Cortex of kidney (tissue), 1 donor: ENCODE data around the gene KLHDC4.
"Not testable (repeated sequence)": the region's sequence is repeated elsewhere in the genome, so short reads cannot be mapped to it uniquely, and the experiment has no call there.

Experiments used
- DNase-seq: peaks from one replicate; lab custom pipeline; 2025; lab: John Stamatoyannopoulos, UW

Gene KLHDC4

DNA sequence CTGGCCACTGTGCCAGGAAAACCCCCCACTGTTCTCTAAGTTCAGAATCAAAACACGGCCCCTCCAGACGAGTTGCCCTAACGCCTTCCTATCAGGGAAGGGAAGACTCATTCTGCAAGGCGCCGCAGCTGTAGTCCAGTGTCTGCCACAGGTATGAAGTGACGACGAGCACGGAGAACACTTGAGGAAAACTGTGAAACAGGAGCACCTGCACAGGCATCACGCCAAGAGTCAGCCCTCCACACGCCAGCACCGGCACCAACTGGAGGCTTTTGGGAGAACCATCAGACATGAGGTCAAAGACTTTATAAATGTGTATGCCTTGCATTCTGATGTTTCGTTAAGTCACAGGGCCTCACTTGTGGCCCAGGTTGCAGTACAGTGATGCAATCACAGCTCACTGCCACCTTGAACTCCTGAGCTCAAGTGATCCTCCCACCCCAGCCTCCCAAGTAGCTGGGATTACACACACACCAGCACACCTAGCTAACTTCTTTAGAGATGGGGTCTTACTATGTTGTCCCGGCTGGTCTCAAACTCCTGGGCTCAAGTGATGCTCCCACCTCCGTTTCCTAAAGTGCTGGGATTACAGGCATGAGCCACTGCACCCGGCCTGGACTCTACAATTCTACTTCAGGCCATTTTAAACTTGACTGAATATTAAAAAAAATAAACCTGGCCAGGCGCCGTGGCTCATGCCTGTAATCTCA, 22.9 kb downstream of the KLHDC4 start:
- no peak for DNase-seq

GRCh38 chr16:87741700-87742415, 23.9 kb downstream of the KLHDC4 start:
- DNase-seq = no peak

DNA sequence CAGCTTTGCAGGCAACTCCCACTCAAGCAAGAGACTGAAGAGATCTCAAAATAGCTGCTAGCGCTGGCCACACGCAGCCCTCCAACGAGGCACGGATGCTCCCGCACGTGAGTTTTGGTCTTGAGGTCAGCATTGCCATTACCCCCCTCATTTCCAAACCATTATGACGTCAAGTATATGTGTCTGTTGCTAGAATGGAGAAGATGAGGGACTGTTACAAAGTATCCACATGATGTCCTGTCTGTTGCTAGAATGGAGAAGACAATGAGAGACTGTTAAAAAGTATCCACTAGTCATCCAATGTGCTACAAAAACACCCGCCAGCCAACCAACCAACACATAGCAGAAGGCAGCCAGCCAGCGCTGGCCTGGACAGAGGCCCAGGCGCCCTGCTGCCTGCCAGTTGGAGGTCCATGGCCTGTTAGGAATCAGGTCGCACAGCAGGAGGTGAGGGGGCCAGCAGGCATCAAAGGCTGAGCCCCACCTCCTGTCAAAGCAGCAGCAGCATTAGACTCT, 24.8 kb downstream of the KLHDC4 start:
- no peak for DNase-seq

- DNase-seq = no peak
Observed at GRCh38 chr16:87740441-87740840, 25.3 kb downstream of the KLHDC4 start.

DNA sequence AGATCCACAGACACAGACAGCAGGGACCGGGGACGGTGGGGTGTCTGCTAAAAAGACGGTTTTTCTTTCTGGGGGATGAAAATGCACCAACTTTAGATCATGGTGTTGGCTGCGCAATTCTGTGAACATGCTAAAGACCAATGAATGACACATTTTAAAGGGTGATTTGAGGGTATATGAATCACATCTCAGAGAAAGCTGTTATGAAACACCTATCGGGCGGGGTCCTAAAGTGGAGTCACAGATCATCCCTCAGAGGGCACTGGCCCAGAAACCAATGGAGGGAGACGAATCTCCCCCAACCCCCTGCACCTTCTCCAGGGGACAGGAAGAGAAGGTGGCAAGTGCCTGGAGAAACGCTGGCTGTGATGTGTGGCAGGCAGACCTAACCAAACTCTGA, 26.0 kb downstream of the KLHDC4 start:
- no peak for DNase-seq

- DNase-seq = no peak
Observed at GRCh38 chr16:87736008-87736382, 29.8 kb downstream of the KLHDC4 start.

DNA sequence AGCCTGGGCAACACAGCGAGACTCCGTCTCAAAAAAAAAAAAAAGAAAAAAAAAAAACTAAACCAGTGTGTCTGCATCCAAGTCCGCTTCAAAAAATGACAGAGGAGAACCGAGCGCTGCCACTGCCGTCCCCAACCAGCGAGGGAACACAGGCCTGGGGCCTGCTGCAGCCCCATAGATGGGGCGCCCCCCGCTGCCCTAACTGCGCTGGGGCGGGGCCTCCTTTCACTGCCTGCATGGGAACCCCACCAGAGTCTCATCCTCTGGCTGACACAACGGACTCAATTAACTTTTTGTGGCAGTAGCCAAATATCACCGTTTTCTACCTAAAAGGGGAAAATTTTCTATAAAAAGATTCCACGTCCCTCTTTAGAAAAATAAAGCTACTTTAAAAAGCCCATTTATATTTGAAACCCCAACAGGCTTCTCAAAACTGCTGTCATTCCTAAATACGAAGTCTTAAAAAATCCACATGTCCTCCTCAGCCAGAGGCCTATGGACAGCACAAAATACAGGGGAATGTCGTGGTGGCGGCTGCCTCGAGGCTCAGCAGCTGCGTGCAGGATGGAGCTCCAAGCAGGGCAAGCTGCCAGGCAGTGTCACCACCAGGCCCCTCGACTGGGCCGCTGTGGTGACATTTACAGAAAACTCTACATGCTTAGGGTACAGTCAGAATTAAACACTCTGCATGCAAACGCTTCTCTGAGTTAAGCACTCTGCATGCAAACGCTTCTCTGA, 30.3 kb downstream of the KLHDC4 start:
- DNase-seq = no peak

DNA sequence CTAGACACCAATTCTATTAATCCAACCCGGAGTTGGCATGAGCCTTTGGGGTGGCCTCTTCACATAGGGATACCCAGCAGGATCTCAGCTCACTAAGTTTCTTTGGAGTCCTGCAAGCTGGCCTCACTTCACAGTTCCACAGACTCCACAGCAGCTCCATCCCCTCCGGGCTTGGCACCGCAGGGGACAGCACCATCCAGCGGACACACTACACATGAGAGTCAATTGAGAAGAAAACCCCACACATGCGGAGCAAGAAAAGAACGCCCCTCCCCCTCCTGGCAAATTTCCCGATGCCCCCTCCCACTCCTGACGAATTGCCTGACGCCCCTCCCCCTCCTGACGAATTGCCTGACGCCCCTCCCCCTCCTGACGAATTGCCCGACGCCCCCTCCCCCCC, 31.1 kb downstream of the KLHDC4 start:
- no peak for DNase-seq

- DNase-seq = no peak
Observed at GRCh38 chr16:87733190-87733589, 32.6 kb downstream of the KLHDC4 start.

DNA sequence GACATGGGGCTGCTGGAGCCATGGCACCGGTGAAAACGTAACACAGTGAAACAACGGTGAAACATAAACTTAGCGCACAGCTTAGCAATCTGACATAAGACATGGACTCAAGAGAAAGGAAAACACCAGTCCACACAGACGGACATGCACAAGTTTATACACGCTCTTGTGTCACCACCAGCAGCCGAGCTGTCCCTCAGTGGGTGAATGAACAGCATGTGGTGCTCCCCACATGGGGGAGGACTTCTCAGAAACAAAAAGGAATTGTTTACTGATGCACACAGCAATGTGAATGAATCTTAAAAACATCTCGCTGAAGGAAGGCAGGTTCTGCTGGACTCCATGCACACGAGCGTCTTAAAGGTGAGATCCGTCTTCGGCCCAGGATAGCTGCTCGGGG, 34.2 kb downstream of the KLHDC4 start:
- no peak for DNase-seq

- DNase-seq = no peak
Observed at GRCh38 chr16:87729266-87729954, 36.4 kb downstream of the KLHDC4 start.

DNA sequence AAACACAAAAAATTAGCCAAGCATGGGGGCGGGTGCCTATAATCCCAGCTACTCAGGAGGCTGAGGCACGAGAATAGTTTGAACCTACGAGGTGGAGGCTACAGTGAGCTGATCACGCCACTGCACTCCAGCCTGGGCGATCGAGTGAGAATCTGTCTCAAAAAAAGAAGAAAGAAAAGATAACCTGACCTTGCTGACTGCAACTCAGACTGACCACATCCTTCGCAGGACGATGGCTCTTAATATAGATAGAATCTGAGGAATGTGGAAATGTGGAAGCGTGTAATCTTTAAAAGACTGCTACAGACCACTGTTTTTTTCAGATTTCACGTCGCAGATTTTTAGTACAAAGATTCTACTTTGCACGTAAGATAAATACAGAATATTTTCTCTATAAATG, 37.8 kb downstream of the KLHDC4 start:
- no peak for DNase-seq

- DNase-seq = no peak
Observed at GRCh38 chr16:87727346-87727745, 38.4 kb downstream of the KLHDC4 start.

GRCh38 chr16:87726577-87726976, 39.2 kb downstream of the KLHDC4 start:
- DNase-seq = not testable (repeated sequence)

DNA sequence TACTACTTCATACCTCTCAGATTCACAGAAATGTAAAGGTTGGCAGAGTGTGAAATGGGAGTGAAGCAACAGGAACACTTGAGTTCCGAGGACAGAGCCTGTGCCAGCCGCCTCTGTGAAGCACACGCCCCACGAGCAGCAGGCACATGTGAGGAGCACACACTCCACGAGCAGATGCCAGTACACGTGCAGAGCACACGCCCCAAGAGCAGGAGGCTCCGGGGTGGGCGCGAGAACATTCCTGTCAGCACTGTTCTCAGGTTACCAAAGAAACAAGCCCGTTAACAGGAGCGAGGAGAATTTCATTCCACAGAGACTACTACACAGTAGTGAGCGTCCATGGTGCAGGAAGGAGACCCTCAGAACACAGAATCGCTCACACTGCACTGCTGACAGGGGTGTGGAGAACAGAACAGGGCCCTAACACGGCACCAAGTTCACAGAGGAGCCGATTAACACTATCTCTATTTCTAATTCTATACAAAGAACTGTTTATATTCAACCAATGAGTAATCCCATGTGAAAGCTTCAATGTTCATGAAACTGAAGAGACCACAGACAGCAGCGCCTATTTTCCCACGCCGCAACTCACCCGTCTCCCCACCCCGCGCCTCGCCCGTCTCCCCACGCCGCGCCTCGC, 40.1 kb downstream of the KLHDC4 start:
- no peak for DNase-seq

DNA sequence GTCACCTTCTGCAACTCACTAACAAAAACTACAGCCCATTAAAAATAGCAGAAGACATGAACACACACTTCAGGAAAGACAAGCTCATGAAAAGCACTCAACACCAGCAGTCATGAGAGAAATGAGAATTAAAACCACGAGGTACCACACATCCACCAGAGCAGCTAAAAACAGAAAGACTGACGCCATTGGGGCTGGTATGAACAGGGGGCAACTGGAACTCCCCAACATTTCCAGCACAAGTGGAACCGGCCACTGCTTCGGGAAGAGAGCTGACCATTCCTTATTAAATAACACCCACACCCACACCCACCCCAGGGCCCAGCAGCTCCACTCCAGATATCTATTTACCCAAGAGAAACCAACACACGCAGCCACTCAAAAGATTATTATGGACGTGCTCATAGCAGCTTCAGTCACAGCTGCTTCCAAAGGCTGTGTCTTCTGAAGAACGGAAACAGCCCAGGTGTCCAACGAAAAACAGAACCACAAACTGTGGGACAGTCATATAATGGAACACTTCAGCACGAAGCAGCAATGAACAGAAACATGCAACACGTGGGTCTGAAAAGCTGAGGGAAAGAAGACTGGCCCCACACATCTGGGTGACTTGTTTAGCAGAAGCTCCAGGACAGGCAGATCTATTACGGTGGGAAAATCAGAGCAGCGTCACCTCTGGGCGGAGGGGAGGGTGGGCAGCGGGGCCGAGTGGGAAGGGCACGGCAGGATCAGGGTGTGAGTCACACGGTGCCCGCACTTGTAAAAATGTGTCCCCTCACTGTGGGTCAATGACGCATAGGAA, 41.1 kb downstream of the KLHDC4 start:
- DNase-seq = no peak

DNA sequence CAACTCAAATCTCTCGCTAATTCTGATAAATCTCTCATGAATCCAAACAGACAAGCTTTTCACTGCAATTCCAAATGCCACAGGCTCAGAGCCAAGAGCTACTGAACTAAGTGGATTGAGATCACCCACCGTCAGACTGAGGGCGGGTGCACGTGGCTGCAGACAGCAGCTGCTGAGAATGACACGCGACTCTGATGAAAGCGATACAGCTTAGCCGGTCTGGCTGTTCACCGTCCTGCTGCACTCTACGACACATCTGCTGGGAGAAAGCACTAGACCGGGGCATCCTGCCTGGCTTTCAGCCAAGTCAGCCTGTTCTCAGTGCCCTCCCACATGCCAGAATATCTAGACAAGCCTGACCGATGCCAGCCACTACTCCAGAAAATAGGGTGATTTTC, 42.6 kb downstream of the KLHDC4 start:
- no peak for DNase-seq

DNA sequence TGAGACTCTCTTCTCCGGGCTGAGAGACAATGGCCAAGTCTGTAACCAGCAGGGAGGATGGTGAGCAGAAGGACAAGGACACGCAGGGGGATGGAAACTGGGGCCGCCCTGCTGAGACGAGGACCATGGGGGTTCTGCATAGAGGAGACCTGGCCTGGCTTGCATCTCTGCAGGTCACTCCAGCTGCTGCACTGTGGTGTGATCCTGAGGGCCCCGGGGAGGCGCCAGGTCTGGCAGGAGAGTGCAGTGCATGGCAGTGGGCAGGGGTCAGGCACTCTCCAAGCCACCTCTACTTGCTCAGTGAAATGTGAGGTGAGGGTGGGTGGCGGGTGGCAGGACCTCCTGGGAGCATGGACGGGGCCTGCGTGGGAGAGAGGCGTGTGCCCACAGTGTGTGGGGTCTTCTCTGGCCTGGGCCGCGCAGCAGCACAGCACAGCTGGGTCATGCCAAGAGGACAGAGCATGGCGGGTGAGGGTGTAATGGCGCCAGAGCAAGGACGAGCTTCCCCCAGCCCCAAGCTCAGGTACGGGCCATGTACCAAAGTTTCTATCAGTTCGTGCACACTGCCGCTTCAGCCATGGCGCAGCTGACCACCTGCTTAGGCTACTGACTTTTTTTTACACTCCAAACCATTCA, 43.1 kb downstream of the KLHDC4 start:
- DNase-seq = no peak

DNA sequence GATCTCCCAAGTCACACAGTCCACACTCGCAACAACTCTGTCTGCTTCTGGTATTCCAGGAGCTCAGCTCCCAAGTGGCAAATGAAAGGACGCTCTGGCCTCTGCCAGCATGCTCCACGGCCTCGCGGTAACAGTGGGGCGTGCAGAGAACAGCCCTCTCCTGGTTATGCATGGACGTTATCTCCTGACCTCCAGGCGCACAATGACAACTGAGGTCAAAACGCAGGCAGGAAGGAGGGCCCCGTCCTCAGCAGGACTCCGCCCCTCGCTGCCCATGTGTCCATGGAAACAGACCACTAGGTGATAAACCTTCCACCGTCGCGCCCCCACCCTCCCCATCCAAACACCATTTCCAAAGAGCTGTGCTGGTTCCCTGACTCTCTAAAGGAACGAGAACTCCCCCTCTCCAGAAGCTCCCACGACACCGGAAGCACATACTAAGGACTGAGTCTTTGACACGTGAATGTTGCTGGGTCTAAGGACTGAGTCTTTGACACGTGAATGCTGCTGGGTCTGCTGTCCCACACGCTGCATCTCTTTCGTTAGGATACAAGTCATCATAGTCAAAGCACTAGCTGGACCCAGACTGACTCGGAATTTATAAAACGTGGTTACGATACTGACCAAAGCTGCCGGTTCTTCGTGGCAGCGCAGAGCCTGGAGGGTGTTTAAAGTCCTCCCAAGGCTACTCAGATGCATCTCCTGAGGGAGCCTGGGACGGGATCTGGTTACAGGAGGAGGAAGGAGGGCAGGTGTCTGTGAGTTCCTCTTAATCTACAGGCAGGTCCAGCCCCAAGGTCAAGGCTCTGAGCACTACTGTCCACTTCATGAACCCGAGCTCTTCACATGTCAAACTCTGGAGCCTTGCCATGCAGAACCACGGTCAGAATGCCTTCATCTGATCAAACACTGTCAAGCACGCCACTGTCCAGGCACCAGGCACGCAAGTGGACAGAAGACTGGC, 43.9 kb downstream of the KLHDC4 start:
- DNase-seq = no peak
